HUDEP-2 (cell line): ENCODE measurements around the gene SYNJ2.

ENCODE experiments used
- DNase-seq, 76 experiments: peaks; one replicate each; lab custom pipeline; 2025; ENCODE audit not compliant: unreplicated experiment in 76 of 76; lab: John Stamatoyannopoulos, UW

The SYNJ2 gene

GRCh38 chr6:158010591-158011477 lies 29.2 kb downstream of the SYNJ2 start:
- no peak for DNase-seq

GRCh38 chr6:158011478-158011920 lies 29.8 kb downstream of the SYNJ2 start:
- no peak for DNase-seq

- no peak for DNase-seq
Observed at GRCh38 chr6:158011980-158012566, 30.4 kb downstream of the SYNJ2 start.

GRCh38 chr6:158013904-158014504 lies 32.3 kb downstream of the SYNJ2 start:
- DNase-seq = no peak

GRCh38 chr6:158014505-158015187 lies 33.0 kb downstream of the SYNJ2 start:
- DNase-seq = no peak

- DNase-seq = no peak
Observed at GRCh38 chr6:158015188-158015506, 33.5 kb downstream of the SYNJ2 start.

GRCh38 chr6:158016571-158017383 lies 35.1 kb downstream of the SYNJ2 start:
- no peak for DNase-seq

- no peak for DNase-seq
Observed at GRCh38 chr6:158017621-158018040, 36.0 kb downstream of the SYNJ2 start.

- DNase-seq = no peak
Observed at GRCh38 chr6:158018041-158018771, 36.5 kb downstream of the SYNJ2 start.

GRCh38 chr6:158018851-158019361 lies 37.2 kb downstream of the SYNJ2 start:
- no peak for DNase-seq

GRCh38 chr6:158019416-158019815 lies 37.8 kb downstream of the SYNJ2 start:
- no peak for DNase-seq

- no peak for DNase-seq
Observed at GRCh38 chr6:158020272-158020711, 38.6 kb downstream of the SYNJ2 start.

GRCh38 chr6:158020811-158021210 lies 39.1 kb downstream of the SYNJ2 start:
- no peak for DNase-seq

GRCh38 chr6:158021376-158021775 lies 39.7 kb downstream of the SYNJ2 start:
- no peak for DNase-seq

- no peak for DNase-seq
Observed at GRCh38 chr6:158021814-158022748, 40.4 kb downstream of the SYNJ2 start.

GRCh38 chr6:158022749-158023596 lies 41.3 kb downstream of the SYNJ2 start:
- DNase-seq = no peak

- DNase-seq = no peak
Observed at GRCh38 chr6:158023597-158023939, 41.9 kb downstream of the SYNJ2 start.
